Loucy (cell line): Measurements from ENCODE around the gene NRXN3.

Experiments used
- H2AFZ ChIP-seq: fragments of 200-600 bp; sonication (generic); 2 replicates; pipeline ENCODE4 v1.6.0; 2016; ENCODE audit warnings: antibody characterized with exemption, mild to moderate bottlenecking, low read length, moderate library complexity
- H3F3A ChIP-seq: fragments of 200-600 bp; 2 replicates; pipeline ENCODE4 v1.6.0; 2016; ENCODE audit warnings: antibody characterized with exemption, low read depth, mild to moderate bottlenecking
- H3K27me3 ChIP-seq: fragments of 200-600 bp; sonication (generic); 2 replicates; pipeline ENCODE4 v1.6.1; 2014; ENCODE audit warnings: low read length, mild to moderate bottlenecking; ENCODE audit not compliant: insufficient read depth, poor library complexity, severe bottlenecking
- H3K36me3 ChIP-seq: fragments of 200-600 bp; sonication (generic); 2 replicates; pipeline ENCODE4 v1.6.1; 2016; ENCODE audit warnings: low read length; ENCODE audit not compliant: insufficient read depth
- H3K4me1 ChIP-seq: fragments of 200-600 bp; sonication (generic); 2 replicates; pipeline ENCODE4 v1.5.1; 2014; ENCODE audit warnings: low read length, mild to moderate bottlenecking; ENCODE audit not compliant: insufficient read depth, poor library complexity, severe bottlenecking
- H3K4me2 ChIP-seq: fragments of 200-600 bp; sonication (generic); 2 replicates; pipeline ENCODE4 v1.6.0; 2014; ENCODE audit warnings: antibody characterized with exemption, low read length, low read depth, mild to moderate bottlenecking; ENCODE audit not compliant: poor library complexity, severe bottlenecking
- H3K4me3 ChIP-seq: fragments of 200-600 bp; sonication (generic); 2 replicates; pipeline ENCODE4 v1.5.1; 2014; ENCODE audit warnings: low read length, mild to moderate bottlenecking, mixed read lengths; ENCODE audit not compliant: poor library complexity, severe bottlenecking
- H3K79me2 ChIP-seq: fragments of 200-600 bp; sonication (generic); 2 replicates; pipeline ENCODE4 v1.6.1; 2014; ENCODE audit warnings: low read length; ENCODE audit not compliant: insufficient read depth
- H3K9ac ChIP-seq: fragments of 200-600 bp; sonication (generic); 2 replicates; pipeline ENCODE4 v1.6.0; 2014; ENCODE audit warnings: mild to moderate bottlenecking, low read depth, low read length, moderate library complexity; ENCODE audit not compliant: poor library complexity, severe bottlenecking
- H3K9me2 ChIP-seq: fragments of 200-600 bp; sonication (generic); replicated peaks from 2 replicates; pipeline ENCODE4 v1.6.1; 2016; ENCODE audit warnings: low read depth, low read length, mixed read lengths
- H3K9me3 ChIP-seq: fragments of 200-600 bp; sonication (generic); 2 replicates; pipeline ENCODE4 v1.6.1; 2014; ENCODE audit warnings: mild to moderate bottlenecking, antibody characterized with exemption, low read length, low read depth; ENCODE audit not compliant: insufficient read depth
- H4K20me1 ChIP-seq: fragments of 200-600 bp; sonication (generic); 2 replicates; pipeline ENCODE4 v1.6.0; 2014; ENCODE audit warnings: antibody characterized with exemption, low read length, mild to moderate bottlenecking; ENCODE audit not compliant: insufficient read depth, poor library complexity, severe bottlenecking
- EZH2phosphoT487 ChIP-seq: fragments of 200-600 bp; IDR thresholded peaks from 2 replicates; pipeline ENCODE4 v1.6.1; 2018; ENCODE audit warnings: antibody characterized with exemption, mild to moderate bottlenecking, moderate library complexity, borderline replicate concordance
- TF ChIP-seq, protein P1 (sequence below): fragments of 200-600 bp; sonication (generic); conservative IDR thresholded peaks from 2 replicates; pipeline ENCODE4 v1.5.1; 2014; ENCODE audit warnings: mild to moderate bottlenecking, antibody characterized with exemption, low read length

Gene NRXN3

DNA sequence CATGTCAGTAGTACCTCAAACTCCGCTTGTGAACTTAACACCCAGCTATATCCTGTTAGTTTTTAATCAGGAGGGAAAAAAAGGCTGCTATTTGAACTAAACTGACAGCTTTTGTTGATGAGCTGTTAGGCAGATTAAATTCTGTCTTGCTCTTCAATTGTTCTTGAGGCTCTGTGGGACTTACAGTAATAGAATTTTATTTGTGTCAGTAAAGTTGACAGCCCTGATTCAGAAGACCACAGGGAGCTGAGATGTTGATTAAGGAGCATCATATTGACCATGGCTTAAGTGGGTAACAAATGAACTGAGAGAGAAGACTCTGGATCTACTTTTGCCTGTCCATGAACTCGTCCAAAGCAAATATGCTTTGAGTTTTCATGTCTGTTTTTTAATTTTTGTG, 1418.2 kb downstream of the NRXN3 start:
- no peaks in the 10 kb centered on the region; the same call in 1 of the 2 replicates for H3F3A ChIP-seq
- no peaks in the 10 kb centered on the region for H3K36me3 ChIP-seq
- H3K27me3 ChIP-seq = no peaks in the 10 kb centered on the region
- TF ChIP-seq EZH2phosphoT487 = no peak
- TF ChIP-seq, protein P1, sequence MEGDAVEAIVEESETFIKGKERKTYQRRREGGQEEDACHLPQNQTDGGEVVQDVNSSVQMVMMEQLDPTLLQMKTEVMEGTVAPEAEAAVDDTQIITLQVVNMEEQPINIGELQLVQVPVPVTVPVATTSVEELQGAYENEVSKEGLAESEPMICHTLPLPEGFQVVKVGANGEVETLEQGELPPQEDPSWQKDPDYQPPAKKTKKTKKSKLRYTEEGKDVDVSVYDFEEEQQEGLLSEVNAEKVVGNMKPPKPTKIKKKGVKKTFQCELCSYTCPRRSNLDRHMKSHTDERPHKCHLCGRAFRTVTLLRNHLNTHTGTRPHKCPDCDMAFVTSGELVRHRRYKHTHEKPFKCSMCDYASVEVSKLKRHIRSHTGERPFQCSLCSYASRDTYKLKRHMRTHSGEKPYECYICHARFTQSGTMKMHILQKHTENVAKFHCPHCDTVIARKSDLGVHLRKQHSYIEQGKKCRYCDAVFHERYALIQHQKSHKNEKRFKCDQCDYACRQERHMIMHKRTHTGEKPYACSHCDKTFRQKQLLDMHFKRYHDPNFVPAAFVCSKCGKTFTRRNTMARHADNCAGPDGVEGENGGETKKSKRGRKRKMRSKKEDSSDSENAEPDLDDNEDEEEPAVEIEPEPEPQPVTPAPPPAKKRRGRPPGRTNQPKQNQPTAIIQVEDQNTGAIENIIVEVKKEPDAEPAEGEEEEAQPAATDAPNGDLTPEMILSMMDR = no peak
- no peaks in the 10 kb centered on the region for H3K9me2 ChIP-seq
- H3K79me2 ChIP-seq = no peaks in the 10 kb centered on the region
- no peak overlapping the region for H2AFZ ChIP-seq
- no peak overlapping the region for H3K9ac ChIP-seq
- no peak overlapping the region for H3K4me3 ChIP-seq
- no peak overlapping the region for H3K4me2 ChIP-seq
- H3K4me1 ChIP-seq = peaks cover 23% of the 10 kb centered on the region
- peaks cover 3% of the 10 kb centered on the region; the same call in 1 of the 2 replicates for H3K9me3 ChIP-seq
- H4K20me1 ChIP-seq = no peaks in the 10 kb centered on the region

DNA sequence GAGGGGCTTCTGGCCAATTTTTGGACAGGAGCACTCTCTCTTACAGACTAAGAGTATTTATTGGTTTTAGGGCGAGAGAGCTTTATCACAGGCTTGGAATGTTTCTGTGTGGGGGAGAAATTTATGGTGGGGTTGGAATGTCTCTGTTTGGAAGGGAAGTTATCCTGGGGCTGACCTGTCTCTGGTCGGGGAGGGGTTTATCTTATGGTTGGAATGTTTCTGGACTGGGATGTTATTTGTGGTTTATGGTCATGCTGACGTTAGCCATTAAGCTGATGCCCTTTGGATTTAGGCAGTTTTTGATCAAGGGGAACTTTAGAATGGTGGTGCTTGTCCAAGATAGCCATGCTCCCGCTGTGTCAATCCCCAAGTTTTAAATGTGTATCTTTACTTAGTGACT, 1426.4 kb downstream of the NRXN3 start:
- H3K9ac ChIP-seq = no peak overlapping the region
- no peak overlapping the region for H3K4me3 ChIP-seq
- no peaks in the 10 kb centered on the region for H3K4me1 ChIP-seq
- no peaks in the 10 kb centered on the region for H3K9me3 ChIP-seq
- no peak for TF ChIP-seq EZH2phosphoT487
- TF ChIP-seq, protein P1 = no peak
- H3K4me2 ChIP-seq = no peak overlapping the region
- H3K79me2 ChIP-seq = no peaks in the 10 kb centered on the region
- no peaks in the 10 kb centered on the region for H4K20me1 ChIP-seq
- H3K27me3 ChIP-seq = no peaks in the 10 kb centered on the region
- no peak overlapping the region for H2AFZ ChIP-seq
- no peaks in the 10 kb centered on the region for H3K36me3 ChIP-seq
- H3F3A ChIP-seq = no peaks in the 10 kb centered on the region
- H3K9me2 ChIP-seq = no peaks in the 10 kb centered on the region

DNA sequence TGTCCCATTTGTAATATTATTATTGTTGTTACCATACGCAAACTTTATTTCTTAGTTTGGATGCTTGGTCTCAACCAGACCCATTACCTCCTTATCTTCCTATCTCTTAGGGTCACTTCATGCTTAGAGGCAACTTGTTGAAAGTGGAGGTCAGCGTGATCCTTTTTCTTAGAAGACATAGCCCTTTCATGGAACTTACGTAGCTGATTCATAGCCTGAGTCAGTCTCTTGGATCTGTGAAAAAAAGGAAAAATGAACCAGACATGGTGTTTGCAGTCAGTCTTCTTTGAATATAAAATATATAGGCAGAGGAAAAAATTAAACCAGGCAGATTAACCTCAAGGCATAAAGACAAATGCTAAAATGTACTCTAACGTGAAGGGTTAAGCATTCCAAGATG, 1427.4 kb downstream of the NRXN3 start:
- Histone ChIP-seq H3F3A (no peaks in the 10 kb centered on the region), H3K4me2 (no peak overlapping the region), H3K79me2 (no peaks in the 10 kb centered on the region), H3K27me3 (no peaks in the 10 kb centered on the region), H3K36me3 (no peaks in the 10 kb centered on the region), H3K4me1 (no peaks in the 10 kb centered on the region), H2AFZ (no peak overlapping the region), H4K20me1 (no peaks in the 10 kb centered on the region), H3K9ac (no peak overlapping the region), H3K9me3 (no peaks in the 10 kb centered on the region), H3K4me3 (no peak overlapping the region), H3K9me2 (no peaks in the 10 kb centered on the region)
- TF ChIP-seq, protein P1 = no peak
- TF ChIP-seq EZH2phosphoT487 = no peak
